Epithelial cell of proximal tubule (primary cell): ENCODE data around the gene BFAR. TPM values are rescaled to one million over a fixed set of nuclear protein-coding genes. Genes with fewer than 3 reads are reported as not detected.

Experiments
- DNase-seq: peaks from one replicate; pipeline ENCODE4 v3.0.0-alpha.2; 2011; ENCODE audit warnings: low read depth
- H3K4me3 ChIP-seq: 2 replicates; pipeline ENCODE4 v1.5.1; 2011; ENCODE audit warnings: low read depth, mild to moderate bottlenecking, low read length
- total RNA-seq: library from RNA; depleted of rRNA; stranded (reverse); fragments of >200 nt; gene quantifications from 2 replicates; pipeline ENCODE4 v1.2.3, GENCODE V29; 2015
- TF ChIP-seq, protein P1 (sequence below): conservative IDR thresholded peaks from 2 replicates; pipeline ENCODE4 v1.5.1; 2012; ENCODE audit warnings: low read depth, mild to moderate bottlenecking, low read length

Gene BFAR
- total RNA-seq, 1 donor from 2014 or later = 84.3 TPM

DNA sequence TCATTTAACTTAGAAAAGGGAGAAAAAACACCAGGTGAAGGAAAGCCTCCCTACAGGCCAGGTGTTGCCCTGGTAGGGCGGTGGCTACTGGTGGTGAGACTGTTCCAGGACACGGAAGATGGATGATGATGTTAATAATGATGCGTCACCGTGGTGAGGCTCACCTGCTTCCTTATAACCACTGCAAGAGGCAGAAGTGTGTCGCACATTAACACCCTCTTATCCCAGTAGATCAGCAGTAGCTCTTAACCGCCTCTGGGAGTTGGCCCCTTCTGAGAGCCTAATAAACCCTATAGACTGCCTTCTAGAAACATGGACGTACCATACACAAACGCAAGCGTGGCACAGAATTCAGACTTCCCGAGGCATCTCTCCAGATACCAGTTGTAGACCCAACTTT, 7.8 kb downstream of the BFAR start:
- TF ChIP-seq, protein P1, sequence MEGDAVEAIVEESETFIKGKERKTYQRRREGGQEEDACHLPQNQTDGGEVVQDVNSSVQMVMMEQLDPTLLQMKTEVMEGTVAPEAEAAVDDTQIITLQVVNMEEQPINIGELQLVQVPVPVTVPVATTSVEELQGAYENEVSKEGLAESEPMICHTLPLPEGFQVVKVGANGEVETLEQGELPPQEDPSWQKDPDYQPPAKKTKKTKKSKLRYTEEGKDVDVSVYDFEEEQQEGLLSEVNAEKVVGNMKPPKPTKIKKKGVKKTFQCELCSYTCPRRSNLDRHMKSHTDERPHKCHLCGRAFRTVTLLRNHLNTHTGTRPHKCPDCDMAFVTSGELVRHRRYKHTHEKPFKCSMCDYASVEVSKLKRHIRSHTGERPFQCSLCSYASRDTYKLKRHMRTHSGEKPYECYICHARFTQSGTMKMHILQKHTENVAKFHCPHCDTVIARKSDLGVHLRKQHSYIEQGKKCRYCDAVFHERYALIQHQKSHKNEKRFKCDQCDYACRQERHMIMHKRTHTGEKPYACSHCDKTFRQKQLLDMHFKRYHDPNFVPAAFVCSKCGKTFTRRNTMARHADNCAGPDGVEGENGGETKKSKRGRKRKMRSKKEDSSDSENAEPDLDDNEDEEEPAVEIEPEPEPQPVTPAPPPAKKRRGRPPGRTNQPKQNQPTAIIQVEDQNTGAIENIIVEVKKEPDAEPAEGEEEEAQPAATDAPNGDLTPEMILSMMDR = no peak
- no peak for DNase-seq

DNA sequence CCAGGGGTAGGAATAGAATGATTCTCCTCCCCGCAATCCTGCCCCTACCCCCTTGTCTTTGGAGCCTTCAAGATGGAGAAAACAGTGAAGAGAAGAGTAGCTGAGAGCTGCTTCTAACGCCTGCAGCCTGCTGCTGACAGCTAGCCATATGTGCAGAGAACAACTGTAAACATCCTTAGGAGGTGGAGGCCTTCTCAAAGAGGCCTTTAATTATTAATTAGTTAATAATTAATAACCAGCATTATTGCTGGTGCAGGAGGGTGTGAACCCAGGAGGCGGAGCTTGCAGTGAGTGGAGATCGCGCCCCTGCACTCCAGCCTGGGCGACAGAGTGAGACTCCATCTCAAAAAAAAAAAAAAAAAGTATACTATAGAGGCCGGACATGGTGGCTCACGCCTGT, 8.5 kb downstream of the BFAR start:
- TF ChIP-seq, protein P1 = no peak
- H3K4me3 ChIP-seq = no peak overlapping the region

More for the DNA sequence above, 7.8 kb downstream of the BFAR start:
- H3K4me3 ChIP-seq = no peak overlapping the region

DNA sequence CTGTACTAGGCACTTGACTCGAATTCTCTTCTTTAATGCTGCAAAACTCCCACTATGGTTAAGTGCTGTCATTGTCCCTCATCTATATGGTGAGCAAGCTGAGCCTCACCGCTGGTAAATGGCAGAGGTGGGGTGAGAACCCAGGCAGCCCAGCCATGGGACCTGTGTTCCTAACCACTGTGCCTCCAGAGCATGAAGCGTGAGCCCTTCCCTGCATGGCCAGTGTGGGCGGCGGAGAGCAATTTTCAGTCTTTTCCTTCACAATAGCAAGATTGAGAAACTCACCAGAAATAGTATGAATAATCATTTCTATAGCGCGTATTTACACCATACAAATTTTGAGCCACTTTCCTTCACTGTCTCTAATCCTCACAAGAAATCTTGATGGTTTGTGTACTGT, 9.2 kb downstream of the BFAR start:
- no peak for DNase-seq
- TF ChIP-seq, protein P1 = no peak
- no peak overlapping the region for H3K4me3 ChIP-seq

More for the DNA sequence above, 8.5 kb downstream of the BFAR start:
- DNase-seq = no peak

DNA sequence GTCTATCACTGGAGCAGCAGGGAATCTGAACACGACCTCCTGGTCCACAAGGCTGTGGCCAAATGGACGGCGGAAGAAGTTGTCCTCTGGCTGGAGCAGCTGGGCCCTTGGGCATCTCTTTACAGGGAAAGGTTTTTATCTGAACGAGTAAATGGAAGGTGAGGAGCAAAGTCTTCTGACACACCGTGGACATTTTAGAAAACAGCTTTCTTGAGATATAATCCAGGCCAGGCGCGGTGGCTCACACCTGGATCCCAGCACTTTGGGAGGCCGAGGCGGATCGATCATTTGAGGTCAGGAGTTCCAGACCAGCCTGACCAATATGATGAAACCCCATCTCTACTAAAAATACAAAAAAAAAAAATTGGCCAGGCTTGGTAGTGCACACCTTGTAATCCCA, 17.1 kb downstream of the BFAR start:
- no peak for DNase-seq
- TF ChIP-seq, protein P1 = no peak
- H3K4me3 ChIP-seq = no peak overlapping the region

DNA sequence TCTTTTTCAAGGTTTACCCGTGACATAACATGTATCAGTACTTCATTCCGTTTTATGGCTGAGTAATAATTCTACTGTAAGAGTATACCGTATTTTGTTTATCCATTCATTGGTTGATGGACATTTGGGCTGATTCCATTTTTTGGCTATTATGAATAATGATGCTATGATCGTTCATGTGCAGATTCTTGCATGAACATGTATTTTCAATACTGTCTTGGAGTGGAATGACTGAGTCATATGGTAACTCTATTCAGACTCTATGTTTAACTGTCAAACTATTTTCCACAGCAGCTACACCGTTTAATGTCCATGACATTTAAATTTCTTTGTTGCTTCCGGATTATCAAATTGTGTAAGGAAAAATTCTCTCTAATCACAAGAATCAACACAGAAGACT, 17.9 kb downstream of the BFAR start:
- TF ChIP-seq, protein P1 = no peak
- H3K4me3 ChIP-seq = no peak overlapping the region
- DNase-seq = no peak

DNA sequence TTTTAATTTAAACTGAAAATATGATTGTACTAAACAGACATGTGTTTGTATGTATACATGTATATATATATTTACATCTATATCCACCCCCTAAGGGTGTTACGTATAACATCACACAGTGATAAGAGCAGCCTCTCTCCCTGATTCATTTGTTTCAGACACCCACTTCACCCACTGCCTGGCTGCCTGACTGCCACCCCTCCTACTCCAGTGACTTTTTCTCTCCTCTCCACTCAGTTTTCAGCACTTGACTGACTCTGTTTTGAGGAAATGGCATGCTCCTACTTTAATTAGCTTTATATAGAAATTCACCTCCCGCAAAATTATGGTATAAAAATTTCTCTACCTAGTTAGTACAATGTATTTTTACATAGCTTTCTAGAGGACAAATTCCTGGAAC, 20.0 kb downstream of the BFAR start:
- DNase-seq = no peak
- H3K4me3 ChIP-seq = no peak overlapping the region
- TF ChIP-seq, protein P1 = no peak

DNA sequence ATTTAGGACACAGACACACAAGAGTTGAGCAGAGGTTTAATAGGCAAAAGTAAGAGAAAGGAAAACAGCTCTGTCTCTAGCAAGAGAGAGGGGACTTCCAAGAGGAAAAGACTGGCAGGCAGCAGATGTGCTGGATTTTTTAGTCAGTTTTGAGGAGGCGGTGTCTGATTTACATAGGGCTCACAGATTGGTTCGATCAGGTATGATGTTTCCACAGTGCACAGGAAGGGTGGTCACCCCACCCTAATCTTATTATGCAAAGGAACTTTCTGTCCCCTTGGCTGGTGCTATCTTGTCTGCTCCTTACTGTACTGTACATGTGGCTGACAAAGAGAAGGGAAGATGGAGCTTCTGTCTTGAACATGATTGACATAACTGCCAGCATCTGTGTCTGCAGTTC, 25.3 kb downstream of the BFAR start:
- no peak for DNase-seq
- H3K4me3 ChIP-seq = no peak overlapping the region
- TF ChIP-seq, protein P1 = no peak
